GM21717 (cell line): ENCODE results near the gene RNF215.
"Not testable (repeated sequence)": the region's sequence is repeated elsewhere in the genome, so short reads cannot be mapped to it uniquely, and the experiment has no call there.

Source experiments
- ATAC-seq: cut with Tn5 transposase; IDR thresholded peaks from one replicate; pipeline ENCODE4 v1.9.1; 2021; ENCODE audit warnings: mild to moderate bottlenecking, moderate library complexity; ENCODE audit not compliant: unreplicated experiment

RNF215 gene

GRCh38 chr22:30421695-30422480, 34.7 kb upstream of the RNF215 start:
- ATAC-seq, result no peak

GRCh38 chr22:30420347-30421125, 33.3 kb upstream of the RNF215 start:
- no peak for ATAC-seq

GRCh38 chr22:30416837-30417236, 29.6 kb upstream of the RNF215 start:
- ATAC-seq, result no peak

DNA sequence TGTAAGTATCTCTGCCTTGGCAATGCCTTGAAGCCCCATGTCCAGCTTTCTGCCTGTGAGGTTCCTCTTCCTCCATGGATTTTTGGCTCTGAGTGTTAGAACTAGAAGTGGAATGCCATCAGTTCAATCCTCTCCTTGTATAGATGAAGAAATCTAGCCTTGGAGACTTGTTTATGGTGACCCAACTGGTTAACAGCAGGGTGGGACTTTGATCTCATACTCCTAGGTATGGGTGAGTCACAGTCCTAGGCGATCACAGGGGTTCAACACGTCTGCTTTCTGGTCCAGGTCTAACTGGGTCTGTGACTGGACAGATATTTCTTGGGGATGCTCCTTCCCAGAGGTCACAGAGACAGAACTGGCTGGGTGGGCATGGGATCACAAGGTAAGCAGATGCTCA, 29.2 kb upstream of the RNF215 start:
- ATAC-seq, result no peak

- ATAC-seq, result no peak
These were observed 27.4 kb upstream of the RNF215 start for GRCh38 chr22:30414525-30415047.

- no peak for ATAC-seq
These were observed 26.7 kb upstream of the RNF215 start for GRCh38 chr22:30413745-30414524.

DNA sequence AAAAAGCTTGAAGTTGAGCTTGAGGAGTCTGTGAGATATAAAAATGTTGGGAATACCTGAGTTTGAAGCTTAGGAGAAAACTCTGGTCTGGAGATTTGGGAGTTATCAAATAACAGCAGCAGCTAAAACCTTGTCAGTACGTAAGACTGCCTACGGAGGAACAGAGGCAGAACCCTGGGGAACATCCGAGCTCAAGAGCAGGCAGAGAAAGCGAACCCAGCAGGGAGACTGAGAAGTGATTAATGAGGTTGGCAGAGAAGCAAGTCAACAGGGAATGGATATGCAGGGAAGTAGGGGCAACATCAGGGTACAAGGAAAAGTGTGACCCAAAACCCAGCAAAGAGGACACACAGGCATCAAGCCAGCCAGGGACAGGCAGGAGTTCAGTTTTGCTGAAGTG, 25.8 kb upstream of the RNF215 start:
- ATAC-seq, result no peak

- ATAC-seq, result no peak
These were observed 24.6 kb upstream of the RNF215 start for GRCh38 chr22:30411780-30412179.

DNA sequence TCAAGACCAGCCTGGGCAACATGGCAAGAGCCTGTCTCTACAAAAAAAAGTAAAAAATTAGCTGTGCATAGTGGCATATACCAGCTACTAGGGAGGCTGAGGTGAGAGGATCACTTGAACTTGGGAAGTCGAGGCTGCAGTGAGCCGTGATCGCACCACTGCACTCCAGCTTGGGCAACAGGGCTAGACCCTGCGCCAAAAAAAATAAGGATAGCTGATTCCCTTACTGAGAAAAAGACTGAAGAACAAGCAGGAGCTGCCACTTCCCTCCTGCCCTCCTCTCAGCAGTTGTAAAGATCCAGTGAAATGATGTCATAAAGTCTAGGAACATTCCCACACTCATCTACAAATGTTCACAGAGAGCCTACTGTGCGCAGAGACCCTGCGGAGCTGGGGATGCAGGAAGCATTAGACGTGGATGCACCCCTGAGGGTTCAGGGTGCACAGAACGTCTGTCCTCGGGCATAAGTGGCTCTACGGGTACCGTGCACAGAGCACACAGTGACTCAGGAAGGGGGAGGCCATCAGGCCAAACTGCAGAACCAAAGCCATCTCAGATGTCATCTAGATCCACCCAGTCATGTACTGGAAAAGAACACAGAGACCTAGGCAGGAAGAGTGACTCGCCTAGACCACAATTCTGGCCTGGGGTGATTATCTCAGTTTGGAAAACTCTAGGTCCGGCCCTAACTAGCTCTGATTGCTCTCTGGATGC, 21.3 kb upstream of the RNF215 start:
- ATAC-seq, result no peak

DNA sequence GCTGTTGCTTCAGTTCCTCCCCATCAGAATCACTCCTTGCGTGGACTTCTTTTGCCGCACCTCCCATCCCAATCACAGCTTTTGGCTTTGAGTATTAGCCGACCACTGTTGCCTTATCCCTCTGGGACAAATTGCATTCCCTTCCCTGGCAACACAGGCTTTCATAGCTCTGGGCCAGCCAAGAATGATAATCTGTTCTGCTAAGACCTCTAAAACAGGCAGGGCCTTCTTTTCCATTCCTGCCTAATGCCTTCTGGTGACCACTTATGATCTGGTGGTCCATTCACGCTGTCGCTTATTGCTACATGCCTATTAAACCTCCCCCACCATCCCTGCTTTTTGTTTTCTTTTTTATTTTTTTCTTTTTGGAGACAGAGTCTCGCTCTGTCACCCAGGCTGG, 19.2 kb upstream of the RNF215 start:
- no peak for ATAC-seq

- ATAC-seq, result no peak
These were observed 18.5 kb upstream of the RNF215 start for GRCh38 chr22:30405731-30406130.

DNA sequence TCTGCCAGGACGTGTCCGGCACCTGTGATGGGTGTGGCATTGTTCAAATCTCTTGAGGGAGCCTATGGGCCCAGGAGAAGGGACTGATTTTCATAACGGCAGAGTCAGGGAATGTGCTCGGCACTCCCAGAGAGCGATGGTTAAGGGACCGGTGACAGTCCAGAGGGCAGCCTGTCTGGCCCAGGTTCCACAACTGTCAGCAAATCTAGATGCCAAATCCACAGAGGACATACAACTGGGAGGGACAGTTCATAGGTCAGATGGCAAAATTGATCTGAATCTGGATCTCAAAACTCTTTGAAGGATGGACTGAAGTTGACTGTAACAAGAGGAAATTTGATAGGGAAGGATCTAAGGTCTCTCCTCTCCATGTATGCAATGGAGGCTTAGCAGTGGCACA, 17.1 kb upstream of the RNF215 start:
- ATAC-seq, result no peak

GRCh38 chr22:30402766-30403104, 15.5 kb upstream of the RNF215 start:
- not testable (repeated sequence) for ATAC-seq

DNA sequence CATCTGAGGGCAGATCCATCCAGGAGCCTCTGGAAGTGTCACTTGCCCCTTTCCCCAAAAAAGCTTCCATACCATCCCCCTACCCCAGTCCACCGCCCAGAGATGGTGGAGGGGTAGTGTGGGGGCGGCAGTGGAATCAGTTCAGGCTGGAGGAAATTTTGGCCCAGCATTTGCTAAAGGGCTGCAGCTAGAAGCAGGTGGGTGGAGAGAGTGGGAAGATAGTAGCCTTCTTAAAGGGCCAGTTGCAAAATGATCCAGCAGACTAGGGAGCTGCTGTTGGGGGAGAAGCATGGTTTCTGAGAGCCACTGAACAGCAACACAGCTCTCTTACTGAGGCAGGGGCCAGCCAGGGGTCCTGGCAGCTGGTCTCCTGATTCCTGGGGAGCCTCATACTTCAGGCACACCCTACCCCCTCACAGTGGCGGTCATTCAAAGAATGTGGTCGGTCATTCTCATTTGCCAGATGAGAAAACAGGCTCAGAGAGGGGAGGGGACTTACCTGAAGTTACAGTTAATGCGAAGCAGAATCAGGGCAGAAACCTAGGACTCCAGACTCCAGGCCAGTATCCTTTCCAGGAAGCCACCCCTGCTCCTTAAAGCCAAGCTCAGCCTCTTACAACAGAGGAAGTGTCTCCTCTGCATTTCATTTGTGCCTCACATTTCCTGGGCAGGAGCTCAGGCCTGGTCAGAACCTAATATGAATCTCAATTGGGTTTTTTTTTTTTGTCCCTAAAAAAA, 15.0 kb upstream of the RNF215 start:
- ATAC-seq, result no peak

DNA sequence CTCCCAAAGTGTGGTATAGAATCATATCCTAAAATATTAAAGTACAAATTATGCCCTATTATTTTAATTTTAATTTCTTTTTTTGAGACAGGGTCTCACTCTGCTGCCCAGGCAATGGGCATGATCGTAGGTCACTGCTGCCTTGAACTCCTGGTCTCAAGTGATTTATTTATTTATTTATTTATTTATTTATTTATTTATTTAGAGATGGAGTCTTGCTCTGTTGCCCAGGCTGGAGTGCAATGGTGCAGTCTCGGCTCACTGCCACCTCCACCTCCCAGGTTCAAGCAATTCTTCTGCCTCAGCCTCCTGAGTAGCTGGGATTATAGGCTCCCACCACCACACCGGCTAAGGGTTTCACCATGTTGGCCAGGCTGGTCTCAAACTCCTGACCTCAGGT, 13.8 kb upstream of the RNF215 start:
- ATAC-seq, result not testable (repeated sequence)

DNA sequence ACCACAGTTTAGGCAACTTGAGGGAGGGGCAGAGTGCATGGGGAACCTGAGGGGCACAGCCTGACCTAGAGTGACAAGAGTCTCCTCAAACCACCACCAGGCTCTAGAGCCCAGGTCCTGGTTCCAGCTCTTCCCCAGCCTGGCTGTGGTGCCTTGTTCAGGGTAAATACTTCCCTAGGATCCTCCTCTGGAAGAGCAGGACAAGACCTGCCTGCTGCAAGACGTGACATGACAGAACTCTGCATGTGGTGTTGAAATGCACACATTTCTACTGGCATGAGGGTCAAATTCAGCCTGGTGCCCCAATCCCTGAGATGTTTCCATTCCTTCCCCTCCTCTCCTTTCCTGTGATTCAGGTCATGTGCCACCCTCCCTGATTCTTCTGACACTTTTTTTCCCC, 12.9 kb upstream of the RNF215 start:
- ATAC-seq, result no peak

GRCh38 chr22:30399718-30400117, 12.5 kb upstream of the RNF215 start:
- no peak for ATAC-seq

DNA sequence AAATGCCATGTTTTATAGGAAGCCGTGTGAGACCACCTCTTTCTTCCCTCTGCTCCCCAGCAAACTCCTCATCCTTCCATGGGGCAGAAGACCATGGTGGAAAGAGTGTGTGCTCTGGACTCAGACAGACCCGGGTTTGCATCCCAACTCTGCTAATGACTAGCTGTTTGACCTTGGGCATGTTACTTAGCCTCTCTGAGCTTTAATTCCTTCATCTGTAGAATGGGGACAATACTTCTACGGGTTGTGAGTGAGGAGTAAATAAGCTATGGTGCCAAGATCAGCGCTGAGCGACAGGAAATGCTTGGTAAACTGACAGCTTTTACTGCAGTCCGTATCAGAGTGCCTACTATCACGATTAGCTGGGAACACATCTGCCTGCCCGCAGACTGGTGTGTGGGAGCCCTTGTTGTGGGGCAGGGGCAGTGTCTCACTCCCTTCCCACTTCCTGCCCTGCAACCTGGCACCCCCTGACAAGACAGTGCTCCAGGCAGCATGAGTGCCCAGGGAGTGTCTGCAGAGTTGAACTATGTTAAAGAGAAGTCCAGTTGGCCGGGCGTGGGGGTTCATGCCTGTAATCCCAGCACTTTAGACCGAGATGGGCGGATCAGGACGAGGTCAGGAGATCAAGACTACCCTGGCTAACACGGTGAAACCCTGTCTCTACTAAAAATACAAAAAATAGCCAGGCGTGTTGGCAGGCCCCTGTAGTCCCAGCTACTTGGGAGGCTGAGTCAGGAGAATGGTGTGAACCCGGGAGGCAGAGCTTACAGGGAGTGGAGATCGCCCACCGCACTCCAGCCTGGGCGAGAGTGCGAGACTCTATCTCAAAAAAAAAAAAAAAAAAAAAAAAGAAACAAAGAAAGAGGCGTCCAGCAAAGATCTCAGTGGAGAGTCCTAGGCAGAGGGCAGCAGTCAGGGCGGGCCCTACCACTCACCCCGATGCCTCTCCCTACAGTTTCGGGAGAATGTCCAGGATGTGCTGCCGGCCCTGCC, 11.8 kb upstream of the RNF215 start:
- no peak for ATAC-seq
